Stimulated activated CD4-positive, alpha-beta T cell treated with anti-CD3 and anti-CD28 coated beads, Interleukin-2, amount 100 ng/mL, for 24 hours (primary cell): ENCODE measurements around the gene CLDN11.

Experiments used
- DNase-seq, 2 donors: peaks; one replicate each; pipeline ENCODE4 v3.0.0-alpha.2; 2020

Gene CLDN11

DNA sequence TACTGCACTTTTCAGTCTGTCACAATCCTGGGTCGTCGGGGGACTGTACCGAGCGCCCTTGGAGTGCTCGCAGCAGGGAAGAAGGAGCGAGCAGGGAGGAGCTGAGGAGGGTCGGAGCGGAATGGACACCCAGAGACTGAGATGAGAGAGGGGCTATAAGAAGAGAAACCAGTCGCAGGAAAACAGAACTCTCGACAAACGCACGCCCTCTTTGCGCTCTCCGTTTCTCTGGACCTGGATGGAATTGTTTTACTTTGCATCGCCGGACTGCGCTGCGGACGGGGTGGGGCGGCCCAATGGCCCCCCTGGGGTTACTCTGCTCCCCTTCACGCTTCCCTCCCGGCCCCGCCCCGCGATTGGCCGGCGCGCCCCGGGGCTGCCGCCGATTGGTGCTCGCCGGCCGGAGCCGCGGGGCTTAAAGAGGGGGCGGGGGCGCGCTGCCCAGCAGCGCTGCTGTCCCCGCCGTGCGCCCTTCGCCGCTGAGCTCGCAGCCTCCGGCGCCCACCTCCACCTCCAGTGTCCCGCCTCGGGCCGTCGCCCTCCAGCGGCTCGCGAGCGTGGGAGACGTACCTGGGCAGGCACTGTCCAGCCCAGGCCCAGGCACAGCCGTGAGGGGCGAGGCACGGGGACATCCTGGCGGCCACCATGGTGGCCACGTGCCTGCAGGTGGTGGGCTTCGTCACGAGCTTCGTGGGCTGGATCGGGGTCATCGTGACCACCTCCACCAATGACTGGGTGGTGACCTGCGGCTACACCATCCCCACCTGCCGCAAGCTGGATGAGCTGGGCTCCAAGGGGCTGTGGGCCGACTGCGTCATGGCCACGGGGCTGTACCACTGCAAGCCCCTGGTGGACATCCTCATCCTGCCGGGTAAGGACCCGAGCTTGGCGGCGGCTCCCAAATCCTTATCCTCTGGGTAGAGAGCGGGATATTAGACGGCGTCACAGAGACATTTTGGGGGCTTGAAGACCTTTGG is at the start of gene CLDN11:
CLDN11 (plus strand) TSS at position 447 of the 977 bp plus-strand sequence; CDS start at position 646, 199 bp downstream.
- DNase-seq = no peak

DNA sequence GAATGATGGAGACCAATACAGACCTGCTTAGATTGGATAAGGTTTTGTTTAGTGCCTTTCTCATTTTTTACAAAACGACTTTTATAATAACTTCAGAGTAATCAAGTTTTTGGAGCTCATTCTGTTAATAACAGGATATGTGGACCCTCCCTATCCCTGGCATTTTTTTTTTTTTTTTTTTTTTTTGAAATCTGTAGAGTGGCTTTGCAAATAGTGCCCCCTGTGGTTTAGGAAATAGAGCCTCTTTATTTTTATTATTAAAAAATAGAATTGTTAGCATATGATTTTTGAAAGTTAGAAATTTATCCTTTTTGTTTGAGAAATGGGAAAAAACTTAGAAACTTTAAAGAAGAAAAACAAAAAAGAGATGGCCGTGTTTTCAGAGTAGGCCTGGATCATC is 49.7 kb upstream of the CLDN11 start:
- DNase-seq = no peak

DNA sequence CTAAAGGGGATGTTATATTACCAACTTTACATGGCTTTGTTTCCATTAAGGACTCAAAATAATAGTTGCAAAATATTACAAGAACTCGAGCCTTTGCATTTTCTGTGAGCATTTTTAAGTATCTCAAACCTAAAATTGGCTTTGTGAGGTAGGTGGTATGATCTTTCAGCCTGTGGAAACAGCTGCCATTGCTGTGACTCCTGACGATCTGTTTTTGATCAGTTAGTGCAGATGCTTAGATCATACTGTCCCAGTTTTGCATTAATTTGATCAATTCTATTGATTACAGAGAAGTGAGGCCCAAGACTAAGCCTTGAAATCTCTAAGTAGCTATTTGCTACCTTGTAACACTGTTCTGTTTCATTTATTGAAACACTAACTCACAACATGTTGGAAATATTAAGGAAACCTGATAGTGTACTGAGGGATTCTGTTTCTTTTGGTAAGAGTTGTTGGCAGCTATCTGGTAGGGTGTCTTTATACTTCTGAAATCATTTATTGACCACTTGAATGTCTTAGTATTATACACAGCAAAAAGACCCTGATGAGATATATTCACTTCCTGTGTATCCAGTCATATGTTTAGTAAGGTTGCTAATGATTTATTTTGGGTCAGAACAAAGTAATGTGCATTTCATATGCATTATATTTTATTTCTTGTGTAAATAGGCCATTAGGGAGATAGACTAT is 46.3 kb upstream of the CLDN11 start:
- DNase-seq = no peak

DNA sequence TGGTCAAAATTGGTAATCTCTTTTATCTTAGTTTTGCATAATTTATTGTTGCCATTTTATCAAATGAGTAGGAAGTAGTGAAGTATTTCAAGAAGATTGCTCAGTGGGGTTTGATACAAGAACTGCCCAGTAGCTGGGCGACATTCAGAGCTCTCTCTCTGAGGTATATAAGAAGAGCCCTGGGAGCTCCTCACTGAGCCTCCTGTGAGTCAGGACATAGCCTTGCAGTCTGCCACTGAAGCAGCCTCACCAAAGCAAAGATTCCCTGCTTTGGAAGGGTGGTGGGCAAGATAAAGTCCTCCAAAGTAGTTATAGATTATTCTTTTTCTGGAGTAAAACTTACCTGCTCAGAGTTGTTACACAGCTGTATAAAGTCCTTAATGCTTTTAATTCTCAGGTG is 35.1 kb upstream of the CLDN11 start:
- no peak for DNase-seq

DNA sequence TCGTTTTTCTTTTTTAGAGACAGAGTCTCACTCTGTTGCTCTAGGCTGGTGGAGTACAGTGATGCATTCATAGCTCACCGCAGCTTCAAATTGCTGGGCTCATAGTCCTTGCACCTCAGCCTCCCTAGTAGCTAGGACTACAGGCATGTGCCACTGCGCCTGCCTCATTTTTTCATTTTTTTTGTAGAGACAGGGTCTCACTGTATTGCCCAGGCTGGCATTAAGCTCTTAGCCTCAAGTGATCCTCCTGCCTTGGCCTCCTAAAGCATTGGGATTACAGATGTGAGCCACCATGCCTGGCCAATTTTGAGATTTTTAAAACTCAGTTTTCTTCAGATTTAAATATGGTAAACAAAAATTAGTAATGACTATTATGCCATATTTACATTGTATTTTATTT is 32.2 kb upstream of the CLDN11 start:
- no peak for DNase-seq

DNA sequence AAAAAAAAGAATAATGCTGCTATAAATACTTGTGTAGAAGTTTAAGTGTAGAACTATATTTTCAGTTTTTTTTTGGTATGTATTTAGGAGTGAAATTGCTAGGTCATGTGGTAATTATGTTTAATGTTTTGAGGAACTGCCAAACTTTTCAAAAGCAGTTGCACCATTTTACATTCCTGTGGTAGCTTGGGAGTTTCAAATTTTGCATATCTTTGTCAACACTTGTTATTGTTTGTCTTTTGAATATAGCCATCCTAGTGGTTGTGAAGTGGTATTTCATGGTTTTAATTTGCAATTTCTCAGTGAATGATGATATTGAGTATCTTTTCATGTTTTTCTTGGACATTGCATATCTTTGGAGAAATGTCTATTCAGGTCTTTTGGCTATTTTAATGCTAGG is 30.7 kb upstream of the CLDN11 start:
- DNase-seq = no peak

DNA sequence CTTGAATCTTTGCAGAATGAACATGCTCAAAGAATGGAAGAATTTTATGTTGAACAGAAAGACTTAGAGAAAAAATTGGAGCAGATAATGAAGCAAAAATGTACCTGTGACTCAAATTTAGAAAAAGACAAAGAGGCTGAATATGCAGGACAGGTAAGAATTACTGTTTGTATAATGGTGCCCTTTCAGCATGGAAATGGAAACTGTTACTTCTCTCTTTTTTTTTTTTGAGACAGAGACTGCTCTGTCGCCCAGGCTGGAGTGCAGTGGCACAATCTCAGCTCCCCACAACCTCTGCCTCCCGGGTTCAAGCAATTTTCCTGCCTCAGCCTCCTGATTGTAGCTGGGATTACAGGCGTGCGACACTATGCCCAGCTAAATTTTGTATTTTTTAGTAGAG is 27.6 kb upstream of the CLDN11 start:
- DNase-seq = no peak

DNA sequence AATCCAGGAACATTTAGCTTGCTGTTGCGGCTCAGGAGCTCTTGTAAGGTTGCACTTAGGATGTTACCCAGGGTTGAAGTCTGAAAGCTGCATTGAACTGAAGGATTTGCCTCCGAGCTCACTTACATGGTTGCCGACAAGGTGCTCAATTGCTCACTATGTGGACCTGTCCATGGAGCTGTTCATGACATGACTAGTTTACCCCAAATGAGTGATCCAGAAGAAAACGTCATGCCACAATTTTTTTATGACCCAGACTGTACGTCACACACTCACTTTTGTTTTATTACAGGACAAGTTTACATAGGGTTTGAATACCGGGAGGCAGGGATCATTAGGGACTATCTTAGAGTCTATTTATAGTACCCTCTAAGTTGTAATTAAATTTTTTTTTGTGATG is 21.0 kb upstream of the CLDN11 start:
- no peak for DNase-seq

DNA sequence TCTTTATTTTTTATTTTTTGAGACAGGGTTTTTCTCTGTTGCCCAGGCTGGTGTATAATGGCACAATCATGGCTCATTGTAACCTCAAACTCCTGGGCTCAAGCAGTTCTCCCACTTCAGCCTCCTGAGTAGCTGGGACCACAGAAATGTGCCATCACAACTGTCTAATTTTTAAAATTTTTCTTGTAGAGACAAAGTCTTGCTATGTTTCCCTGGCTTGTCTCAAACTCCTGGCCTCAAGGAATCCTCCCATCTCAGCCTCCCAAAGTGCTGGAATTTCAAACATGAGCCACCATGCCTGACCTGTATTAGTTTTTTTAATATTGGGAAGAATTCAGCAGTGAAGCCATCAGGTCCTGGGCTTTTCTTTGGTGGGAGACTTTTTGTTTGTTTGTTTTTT is 13.6 kb upstream of the CLDN11 start:
- no peak for DNase-seq

DNA sequence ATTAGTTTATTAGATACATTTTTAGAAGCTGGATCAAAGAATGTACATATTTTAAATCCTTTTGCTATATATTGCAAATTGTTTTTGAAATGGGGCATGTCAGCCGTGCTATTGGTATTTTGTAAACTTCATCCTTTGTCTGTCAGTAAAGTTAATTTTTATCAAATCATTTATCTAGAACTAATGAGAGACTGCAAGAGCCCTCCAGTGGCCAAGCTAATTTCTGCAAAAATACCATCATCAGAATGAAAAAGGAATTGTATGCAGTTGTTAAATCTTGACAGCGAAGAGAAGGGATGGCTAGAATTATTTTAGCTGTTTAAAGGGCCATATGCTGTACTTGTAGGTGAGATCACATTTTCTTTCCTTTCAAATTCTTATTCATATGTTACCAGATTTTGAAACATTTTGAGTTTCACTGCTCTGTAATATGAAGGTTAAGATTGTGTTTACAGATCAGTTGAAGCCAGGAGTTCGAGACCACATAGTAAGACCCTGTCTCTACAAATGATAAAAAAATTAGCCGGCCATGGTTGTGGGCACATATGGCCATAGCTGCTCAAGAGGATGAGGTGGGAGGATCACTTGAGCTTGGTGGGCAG is 8.1 kb upstream of the CLDN11 start:
- DNase-seq = no peak

DNA sequence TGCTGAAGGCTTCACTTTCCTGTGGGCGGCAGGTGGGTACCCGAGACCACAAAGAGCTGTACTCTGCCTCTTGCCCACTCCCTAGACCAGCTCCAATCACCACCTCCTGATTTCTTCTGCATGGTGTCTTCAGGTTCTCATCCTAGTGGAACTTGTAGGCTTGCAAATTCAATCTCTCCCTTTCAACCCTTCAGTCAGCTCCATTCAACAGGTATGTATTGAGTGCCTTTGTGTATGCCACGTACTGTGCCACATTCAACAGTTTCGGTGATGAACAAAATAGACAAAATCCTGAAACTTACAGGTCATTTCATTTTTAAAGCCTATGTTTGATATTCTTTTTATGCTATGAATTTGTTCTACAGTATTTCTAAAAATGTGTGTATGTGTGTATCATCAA is 5.4 kb upstream of the CLDN11 start:
- DNase-seq = no peak

DNA sequence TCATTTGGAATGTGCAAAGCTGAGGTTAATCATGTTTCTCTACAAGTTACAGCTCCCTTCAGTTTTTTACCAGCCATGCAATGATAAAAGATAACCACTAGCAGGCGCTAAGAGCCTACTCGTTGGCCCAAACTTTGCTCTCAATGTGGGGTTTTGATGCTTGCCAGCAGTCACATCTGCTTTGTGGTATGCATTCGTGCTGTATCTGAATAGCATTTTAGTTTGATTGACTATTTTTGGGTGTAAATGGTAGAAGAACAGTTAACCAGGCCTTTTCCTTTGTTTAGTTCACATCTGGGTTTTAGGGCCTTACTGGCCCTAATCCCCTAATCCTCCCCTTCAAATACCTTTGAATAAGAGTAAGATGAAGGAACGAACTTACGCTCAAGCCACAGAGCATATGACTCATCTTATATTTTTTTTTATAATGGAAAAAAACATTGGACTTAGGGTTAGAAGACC is 4.4 kb upstream of the CLDN11 start:
- DNase-seq = peak in 1 of 2 donors; percentile 31

DNA sequence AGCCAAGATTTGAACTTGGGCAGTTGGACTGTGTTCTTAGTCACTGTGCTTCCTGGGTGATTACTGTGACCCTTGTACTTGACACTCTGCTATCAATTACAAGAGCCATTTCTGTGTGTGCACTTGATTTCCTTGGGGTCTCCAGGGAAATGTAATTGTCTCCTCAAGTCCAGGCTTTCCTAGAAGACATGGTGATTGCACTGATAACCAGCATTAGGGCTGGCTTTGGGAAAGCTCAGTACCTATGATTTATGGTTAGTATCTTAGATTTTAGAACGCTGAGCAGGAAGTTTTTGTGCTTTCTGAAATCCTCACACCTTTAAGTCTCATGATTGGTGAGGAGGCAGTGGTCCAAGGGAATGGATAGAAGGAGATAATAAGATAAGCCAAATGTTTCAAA is 1.6 kb upstream of the CLDN11 start:
- no peak for DNase-seq

DNA sequence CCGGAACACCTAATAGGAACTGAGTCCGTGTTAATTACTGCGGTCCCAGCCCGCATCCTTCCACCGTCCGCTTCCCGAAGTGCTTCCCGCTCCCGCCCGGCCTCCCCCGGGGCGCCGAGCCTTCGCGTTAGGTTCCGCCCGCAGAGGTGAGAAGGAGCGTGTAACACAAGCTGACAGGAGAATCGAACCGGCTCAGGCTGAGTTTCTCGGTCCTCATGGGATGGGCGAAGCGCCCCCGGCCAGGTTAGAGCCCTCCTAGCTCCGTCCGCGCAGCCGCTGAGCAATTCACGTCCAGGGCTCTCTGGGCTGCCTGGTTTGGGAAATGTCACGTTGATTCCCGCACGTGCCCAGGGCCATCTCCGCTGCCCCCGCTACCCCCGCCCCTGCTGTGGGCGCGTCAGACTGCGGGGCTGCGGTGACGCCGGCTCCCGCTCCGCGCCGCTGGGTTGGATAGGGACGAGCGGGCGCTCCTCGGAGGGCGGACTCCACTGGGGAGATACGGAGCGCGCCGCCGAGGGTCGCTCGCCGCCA is 954 bp downstream of the CLDN11 start:
- peak in 1 of 2 donors; percentile 22 for DNase-seq

DNA sequence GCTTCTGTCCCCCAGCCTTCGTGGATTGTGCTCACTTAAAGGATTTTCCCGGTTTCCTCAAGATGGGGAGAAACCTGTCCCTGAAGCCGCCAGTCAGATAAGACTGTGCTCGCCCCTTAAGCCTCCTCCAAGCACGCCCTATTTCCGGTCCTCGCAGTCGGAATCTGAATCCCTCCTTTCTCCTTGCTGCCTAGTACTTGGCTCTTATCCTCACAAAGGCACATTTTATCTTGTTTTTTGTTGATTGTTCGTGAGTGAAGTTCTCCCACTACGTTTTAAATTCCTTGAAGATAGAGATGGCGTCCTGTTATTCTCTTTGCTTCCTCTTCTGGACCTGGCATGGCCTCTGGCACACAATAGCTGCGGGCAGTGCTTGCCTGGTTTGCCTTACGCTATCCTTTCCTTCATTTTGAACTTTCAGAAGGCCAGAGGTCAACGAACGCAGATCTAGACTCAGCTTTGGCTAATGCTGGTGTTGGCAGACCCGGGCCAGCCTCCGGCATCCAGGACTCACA is 1.7 kb downstream of the CLDN11 start:
- no peak for DNase-seq

DNA sequence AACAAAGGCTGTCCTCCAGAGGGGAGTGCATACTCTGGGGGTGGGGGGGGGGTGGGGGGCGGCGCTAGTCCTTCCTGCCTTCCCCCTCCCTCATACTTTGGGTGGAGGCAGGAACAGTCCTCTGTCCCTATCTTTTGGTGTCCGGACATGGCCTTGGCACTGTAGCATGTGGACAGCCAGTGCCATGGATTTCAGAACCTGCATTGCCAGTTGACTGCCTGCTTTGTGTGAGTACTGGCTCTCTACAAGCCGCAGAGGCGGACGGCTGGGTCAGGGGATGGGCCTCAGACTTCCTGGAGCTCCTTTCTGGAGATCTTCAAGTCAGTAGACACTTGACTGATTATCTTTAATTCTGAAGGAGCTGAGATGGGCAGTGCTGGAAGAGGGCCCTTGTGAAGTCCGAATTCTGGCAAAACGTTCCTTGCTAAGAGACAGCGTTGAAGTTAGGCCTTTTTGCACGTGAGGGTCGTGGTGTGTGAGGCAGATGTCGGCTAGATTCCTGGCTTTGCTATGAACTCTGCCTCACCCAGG is 2.5 kb downstream of the CLDN11 start:
- DNase-seq = no peak

DNA sequence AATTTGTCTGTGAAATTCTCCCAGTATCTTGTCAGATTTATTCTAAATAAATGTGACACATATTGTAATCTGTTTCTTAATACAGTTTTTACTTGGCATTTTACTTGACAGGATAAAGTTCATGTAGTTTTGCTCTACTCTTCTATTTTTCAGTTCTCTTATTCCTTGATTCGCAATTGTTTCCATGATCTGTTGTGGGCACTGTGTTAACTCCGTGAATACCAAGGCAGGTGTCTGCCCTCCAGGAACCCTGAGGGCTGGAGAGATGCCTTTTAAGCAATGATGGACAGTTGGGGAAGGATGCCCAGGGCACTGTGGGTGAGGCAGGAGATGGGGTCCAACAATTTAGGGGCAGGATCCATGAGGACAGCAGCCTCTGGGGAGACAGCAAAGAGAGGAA is 3.1 kb downstream of the CLDN11 start:
- no peak for DNase-seq

DNA sequence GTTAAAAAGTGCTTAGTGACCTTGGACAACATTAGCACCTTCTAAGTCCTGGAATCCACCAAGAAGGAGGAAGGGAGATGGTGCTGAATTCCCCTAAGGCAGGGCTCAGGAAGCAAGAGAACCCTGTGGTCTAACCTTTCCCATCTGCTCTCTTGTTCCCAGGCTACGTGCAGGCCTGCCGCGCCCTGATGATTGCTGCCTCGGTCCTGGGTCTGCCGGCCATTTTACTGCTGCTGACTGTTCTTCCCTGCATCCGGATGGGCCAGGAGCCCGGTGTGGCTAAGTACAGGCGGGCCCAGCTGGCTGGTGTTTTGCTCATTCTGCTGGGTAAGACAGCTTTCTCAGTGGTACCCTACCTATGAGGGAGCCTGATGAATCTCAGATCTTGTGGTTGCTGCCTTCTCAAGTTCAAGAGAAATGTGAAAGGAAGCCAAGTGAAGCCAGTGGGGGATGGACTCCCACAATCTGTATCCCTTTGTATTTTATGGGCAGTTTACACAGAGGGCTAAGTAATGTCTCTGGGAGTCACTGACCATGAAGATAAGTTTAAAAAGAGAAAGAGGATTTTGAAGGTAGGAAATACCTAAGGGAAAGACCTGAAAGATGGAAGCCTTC is 4.4 kb downstream of the CLDN11 start:
- DNase-seq = no peak

DNA sequence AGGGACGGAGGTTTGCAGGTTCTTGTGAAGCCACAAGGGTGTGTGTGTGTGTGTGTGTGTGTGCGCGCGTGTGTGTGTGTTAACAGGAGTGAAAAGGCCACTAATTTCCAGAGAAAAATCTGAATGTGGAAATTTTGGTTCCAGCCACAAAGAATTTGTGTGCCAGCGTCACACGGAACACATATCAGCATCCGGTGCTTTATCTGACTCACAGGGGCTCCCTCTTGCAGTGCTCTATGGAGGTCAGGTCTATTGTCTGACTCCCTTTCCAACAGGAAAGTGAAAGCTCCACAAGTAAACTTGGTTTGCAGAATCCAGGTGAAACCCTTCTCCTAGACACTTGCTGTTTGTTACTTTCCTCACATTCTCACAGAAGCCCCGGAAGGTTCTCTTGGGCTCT is 6.2 kb downstream of the CLDN11 start:
- no peak for DNase-seq

DNA sequence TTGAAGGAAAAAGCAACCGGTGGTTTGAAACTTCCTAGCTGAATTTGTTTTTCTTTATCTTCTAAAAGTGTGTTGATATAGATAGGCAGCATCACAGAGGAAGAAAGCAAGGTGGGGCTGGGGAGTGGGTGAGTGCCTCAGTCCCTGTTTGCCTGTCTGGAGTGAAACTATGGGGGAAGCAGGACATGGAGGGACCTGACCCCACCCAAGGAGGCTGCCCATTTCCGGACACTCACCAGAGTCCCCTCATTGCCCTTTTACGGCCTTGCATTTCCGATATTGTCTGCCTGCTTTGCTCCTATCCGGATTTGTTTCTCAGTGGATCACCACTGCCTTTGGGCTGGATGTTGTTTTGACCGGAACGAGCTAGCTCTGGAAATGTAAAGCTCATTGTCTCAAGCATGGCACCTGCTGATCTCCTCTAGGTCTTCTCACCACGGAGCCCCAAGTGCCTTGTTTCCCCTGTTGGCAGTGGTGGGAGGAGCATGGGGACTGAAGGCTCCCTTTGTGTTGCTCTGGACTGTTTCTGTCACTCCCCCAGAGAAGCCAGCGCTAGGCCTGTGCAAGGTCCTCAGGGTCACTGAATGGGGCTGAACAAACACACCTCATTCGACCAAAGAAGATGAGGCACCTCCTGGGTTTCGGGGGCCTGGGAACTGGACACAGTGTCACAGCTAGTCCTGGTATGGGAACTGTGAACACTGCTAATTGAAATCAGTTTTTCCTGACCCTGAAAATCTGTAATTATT is 7.0 kb downstream of the CLDN11 start:
- no peak for DNase-seq

DNA sequence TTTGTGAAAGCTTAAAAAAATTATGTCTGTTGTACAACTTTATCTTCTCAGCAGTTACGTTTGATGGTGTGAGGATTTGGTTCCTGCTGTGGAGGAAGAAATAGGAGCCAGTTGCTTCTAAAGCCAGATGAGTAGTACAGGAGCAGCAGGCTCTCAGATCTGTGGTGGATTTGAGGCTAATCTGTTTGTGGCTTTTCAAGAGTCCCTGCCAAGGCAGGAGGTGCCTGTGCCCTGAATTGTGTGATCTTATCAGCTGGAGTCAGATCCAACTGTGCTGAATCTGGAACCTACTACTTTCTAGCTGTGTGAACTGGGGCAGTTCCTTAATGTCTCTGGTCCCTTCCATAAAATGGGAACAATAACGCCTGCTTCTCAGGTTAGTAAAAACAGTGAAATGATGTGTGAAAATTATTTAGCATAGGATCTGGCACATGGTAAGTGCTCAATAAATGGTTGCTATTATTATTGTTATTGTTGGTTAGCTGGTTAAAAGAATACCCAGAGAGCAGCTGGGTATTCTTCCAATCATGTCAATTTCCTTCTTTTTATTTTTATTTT is 7.7 kb downstream of the CLDN11 start:
- DNase-seq = no peak
